Natural killer cell (primary cell): Measurements from ENCODE around the gene PLG. TPM values are rescaled to one million over a fixed set of nuclear protein-coding genes. Genes with fewer than 3 reads are reported as not detected.

Source experiments
- ATAC-seq, 3 donors: fragments of 150-1000 bp in 2 of 3; fragments of 200-7000 bp in 1 of 3; cut with Tn5 transposase; 1 replicate in 1 of 3; 2 replicates in 2 of 3; pipeline ENCODE4 v1.10.0; 2021; ENCODE audit warnings: mild to moderate bottlenecking in 2 of 3, moderate library complexity in 2 of 3
- DNase-seq, 2 donors: peaks; one replicate each; pipeline versions ENCODE4 v3.0.0 to v3.0.0-alpha.2; 2013 to 2021; ENCODE audit warnings: mixed read lengths in 1 of 2
- H3K27ac ChIP-seq: one replicate; pipeline ENCODE4 v1.5.1; 2013; ENCODE audit warnings: mild to moderate bottlenecking, low read length
- H3K27me3 ChIP-seq: one replicate; pipeline ENCODE4 v1.6.1; 2013; ENCODE audit warnings: low read length; ENCODE audit not compliant: control insufficient read depth, insufficient read depth
- H3K36me3 ChIP-seq: one replicate; pipeline ENCODE4 v1.6.1; 2013; ENCODE audit warnings: low read length; ENCODE audit not compliant: control insufficient read depth, insufficient read depth
- H3K4me1 ChIP-seq: one replicate; pipeline ENCODE4 v1.6.1; 2013; ENCODE audit warnings: low read length; ENCODE audit not compliant: control insufficient read depth, insufficient read depth
- H3K4me3 ChIP-seq: one replicate; pipeline ENCODE4 v1.5.1; 2013; ENCODE audit warnings: low read length
- H3K9me3 ChIP-seq: one replicate; pipeline ENCODE4 v1.6.1; 2013; ENCODE audit warnings: low read length; ENCODE audit not compliant: control insufficient read depth, insufficient read depth
- H3K27ac Mint-ChIP-seq, 2 donors: one replicate each; pipeline ENCODE4 v1.8.0; 2022; ENCODE audit warnings: mild to moderate bottlenecking in 2 of 2, mixed read lengths in 2 of 2, moderate library complexity in 1 of 2
- H3K27me3 Mint-ChIP-seq, 2 donors: one replicate each; pipeline ENCODE4 v1.8.0; 2022; ENCODE audit warnings: low read depth in 2 of 2, mixed read lengths in 2 of 2
- H3K36me3 Mint-ChIP-seq: one replicate; pipeline ENCODE4 v1.8.0; 2022; ENCODE audit warnings: mixed read lengths
- H3K4me1 Mint-ChIP-seq, 2 donors: one replicate each; pipeline ENCODE4 v1.8.0; 2022; ENCODE audit warnings: mixed read lengths in 2 of 2
- H3K4me3 Mint-ChIP-seq: one replicate; pipeline ENCODE4 v1.8.0; 2022; ENCODE audit warnings: mild to moderate bottlenecking, moderate library complexity, mixed read lengths
- H3K9me3 Mint-ChIP-seq, 2 donors: one replicate each; pipeline ENCODE4 v1.8.0; 2022; ENCODE audit warnings: mixed read lengths in 2 of 2
- CTCF ChIP-seq: fragments of 200-600 bp; IDR thresholded peaks from one replicate; pipeline ENCODE4 v1.8.0; 2022; ENCODE audit warnings: antibody characterized with exemption
- WGBS: methylation state at CpG from one replicate; pipeline ENCODE4 v1.1.7; 2013; ENCODE audit warnings: missing lambda C conversion rate; ENCODE audit not compliant: insufficient coverage; 5-methylcytosine and 5-hydroxymethylcytosine counted together
- intact Hi-C: fragments of 100-400 bp; cut with micrococcal nuclease; formaldehyde crosslinking; loops from one replicate; pipeline ENCODE4 v1.14.2; 2022
- total RNA-seq, 4 donors: library from RNA; stranded (reverse); fragments of 120-200 nt in 1 of 4; gene quantifications; one replicate each; pipeline versions ENCODE4 v1.2.3 to v1.2.4, GENCODE V29; 2013 to 2022

PLG gene
- total RNA-seq, 3 donors from 2014 or later (not counting 1 experiment from before 2014, with no cell fraction given), result not detected

DNA sequence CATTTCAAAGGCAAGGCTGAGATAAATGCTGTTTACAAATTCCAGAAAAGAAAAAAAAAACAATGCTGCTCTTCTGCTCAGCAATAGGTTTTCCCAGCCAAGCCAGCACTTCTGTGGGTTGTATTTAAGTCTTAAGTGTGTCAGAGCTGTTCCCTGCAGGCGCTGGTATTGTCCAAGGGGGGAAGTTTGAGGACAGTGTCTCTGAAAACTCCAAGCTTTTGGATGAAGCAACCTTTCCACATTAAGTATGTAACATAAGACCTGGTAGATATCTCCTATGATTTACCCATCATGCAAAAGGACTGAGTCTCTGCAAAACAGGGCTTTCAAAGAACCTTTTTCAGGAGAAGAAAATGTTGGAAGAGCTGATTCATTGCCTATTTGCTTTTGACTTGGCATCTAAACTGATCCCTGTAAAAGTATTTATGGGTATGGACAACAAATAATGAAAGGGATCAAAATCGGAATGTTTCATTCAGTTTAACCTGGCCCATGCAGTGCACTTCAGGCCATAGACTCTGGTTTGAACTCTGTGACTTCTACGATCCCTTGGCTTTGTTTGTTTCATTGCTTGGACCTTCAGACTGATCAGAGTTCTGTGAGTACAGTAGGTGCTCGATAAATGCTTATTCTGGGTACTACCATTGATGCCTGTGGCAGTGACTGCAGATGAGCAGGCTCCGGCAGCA, 16.1 kb upstream of the PLG start:
- Histone ChIP-seq H3K27me3 (no peaks in the 10 kb centered on the region), H3K9me3 (no peaks in the 10 kb centered on the region), H3K36me3 (no peaks in the 10 kb centered on the region), H3K4me1 (no peaks in the 10 kb centered on the region), H3K27ac (no peak overlapping the region), H3K4me3 (no peak overlapping the region)
- no peaks in the 10 kb centered on the region for H3K4me1 Mint-ChIP-seq
- no peak for TF ChIP-seq CTCF
- ATAC-seq (no peak), DNase-seq (no peak)
- no peaks in the 10 kb centered on the region for H3K9me3 Mint-ChIP-seq
- WGBS, result 89% methylated on average over 5 of the region's 5 CpGs
- intact Hi-C loops, result no loop called here
- H3K27ac Mint-ChIP-seq, result no peak overlapping the region
- no peak overlapping the region for H3K4me3 Mint-ChIP-seq
- H3K27me3 Mint-ChIP-seq, result peaks cover 0 to 2% of the 10 kb centered on the region in 2 donors
- H3K36me3 Mint-ChIP-seq, result no peaks in the 10 kb centered on the region

- Mint-ChIP-seq H3K27me3 (peaks cover 0 to 8% of the 10 kb centered on the region in 2 donors), H3K4me1 (no peaks in the 10 kb centered on the region), H3K36me3 (no peaks in the 10 kb centered on the region), H3K27ac (no peak overlapping the region), H3K9me3 (no peaks in the 10 kb centered on the region), H3K4me3 (no peak overlapping the region)
- no peak for ATAC-seq
- WGBS, result 85% methylated on average over 9 of the region's 9 CpGs
- no peaks in the 10 kb centered on the region for H3K36me3 ChIP-seq
- no peaks in the 10 kb centered on the region for H3K9me3 ChIP-seq
- no peak for DNase-seq
- no peak overlapping the region for H3K27ac ChIP-seq
- no peak overlapping the region for H3K4me3 ChIP-seq
- no peak for TF ChIP-seq CTCF
- intact Hi-C loops, result no loop called here
- H3K4me1 ChIP-seq, result no peaks in the 10 kb centered on the region
- no peaks in the 10 kb centered on the region for H3K27me3 ChIP-seq
Measured at GRCh38 chr6:160690458-160690857, 11.6 kb upstream of the PLG start.

- Histone ChIP-seq H3K9me3 (no peaks in the 10 kb centered on the region), H3K4me3 (no peak overlapping the region), H3K27me3 (no peaks in the 10 kb centered on the region), H3K36me3 (no peaks in the 10 kb centered on the region), H3K4me1 (no peaks in the 10 kb centered on the region), H3K27ac (no peak overlapping the region)
- no peak for TF ChIP-seq CTCF
- no peaks in the 10 kb centered on the region for H3K4me1 Mint-ChIP-seq
- H3K27me3 Mint-ChIP-seq, result peaks cover 0 to 10% of the 10 kb centered on the region in 2 donors
- H3K27ac Mint-ChIP-seq, result no peak overlapping the region
- WGBS, result 93% methylated on average over 5 of the region's 5 CpGs
- ATAC-seq, result no peak
- H3K9me3 Mint-ChIP-seq, result no peaks in the 10 kb centered on the region
- no peak for DNase-seq
- intact Hi-C loops, result no loop called here
- H3K4me3 Mint-ChIP-seq, result no peak overlapping the region
- no peaks in the 10 kb centered on the region for H3K36me3 Mint-ChIP-seq
Measured at GRCh38 chr6:160691617-160692016, 10.4 kb upstream of the PLG start.
